Spleen (tissue), 7 donors: ENCODE results near the gene TNS4.

ENCODE experiments used
- CTCF ChIP-seq, 11 experiments: fragments of 200-600 bp in 7 of 11; fragments of 450-650 bp in 4 of 11; sonication (generic) in 4 of 11; IDR thresholded peaks in 8 of 11; conservative IDR thresholded peaks in 3 of 11; 1 replicate in 7 of 11; 2 replicates in 4 of 11; pipeline versions ENCODE4 v1.4.0 to v1.8.0; 2016 to 2021; ENCODE audit warnings: antibody characterized with exemption in 11 of 11, inconsistent platforms in 4 of 11, mild to moderate bottlenecking in 1 of 11
- POLR2A ChIP-seq, 3 donors: fragments of 450-650 bp; IDR thresholded peaks; one replicate each; pipeline ENCODE4 v1.5.1; 2017; ENCODE audit warnings: antibody characterized with exemption in 3 of 3, mild to moderate bottlenecking in 1 of 3
- donor health status: DM: no; HTN: no; CAD: no; lungs with moderate emphysema.
- donor health status: DM: no; HTN: no; CAD: no.
- donor health status: DM: no; HTN: no; CAD: no.

- TF ChIP-seq CTCF (IDR thresholded peaks at IDR 0.05 in 8 of 11, conservative IDR thresholded peaks at IDR 0.05 in 3 of 11), result no peak
- TF ChIP-seq POLR2A (IDR thresholded peaks at IDR 0.05), result no peak
Observed at GRCh38 chr17:40506786-40507185, 5.4 kb upstream of the TNS4 start.
